A204.1 (cell line): Measurements from ENCODE around the gene TLCD5.

ENCODE experiments used
- FAIRE-seq: peaks from 2 replicates; lab custom pipeline; 2012; peaks lifted over from hg19 to GRCh38; lab: Jason Lieb, UNC

The TLCD5 gene

DNA sequence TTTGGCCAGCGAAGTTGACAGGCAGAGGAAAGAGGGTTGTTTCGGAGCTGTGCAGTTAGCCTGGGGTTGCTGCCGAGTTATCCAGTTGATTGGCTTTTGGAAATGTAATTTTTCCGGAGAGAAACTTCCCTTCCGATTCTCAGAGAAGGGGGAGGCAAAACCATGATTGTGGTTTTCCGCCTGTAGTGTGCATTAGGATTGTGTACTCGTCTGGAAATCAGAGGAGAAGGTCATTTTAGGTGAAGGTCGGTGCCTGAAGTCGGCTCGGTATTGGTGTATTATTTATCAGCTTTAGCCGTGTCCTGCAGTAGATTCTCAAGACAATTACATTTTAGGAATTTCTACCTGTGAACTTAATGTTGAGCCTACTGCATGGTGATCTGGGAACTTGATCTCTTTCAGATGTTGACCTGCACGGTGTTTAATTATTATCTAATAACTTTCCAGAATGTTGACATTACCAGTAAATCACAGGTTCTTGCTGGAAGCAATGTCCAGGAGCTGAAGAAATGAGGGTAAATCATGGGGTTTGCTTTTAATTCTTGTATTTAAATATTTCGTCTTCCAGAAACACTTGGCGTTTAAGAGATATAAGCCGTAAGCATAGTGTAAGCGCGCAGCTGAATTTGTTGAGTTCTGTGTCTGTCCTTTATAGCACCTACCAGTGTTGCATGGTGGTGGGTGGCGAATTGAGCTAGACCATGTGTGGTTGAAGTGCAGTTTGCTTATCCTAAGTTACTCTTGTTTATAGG lies 12.4 kb downstream of the TLCD5 start:
- no peak for FAIRE-seq

GRCh38 chr11:120338107-120338933 lies 13.2 kb downstream of the TLCD5 start:
- no peak for FAIRE-seq

DNA sequence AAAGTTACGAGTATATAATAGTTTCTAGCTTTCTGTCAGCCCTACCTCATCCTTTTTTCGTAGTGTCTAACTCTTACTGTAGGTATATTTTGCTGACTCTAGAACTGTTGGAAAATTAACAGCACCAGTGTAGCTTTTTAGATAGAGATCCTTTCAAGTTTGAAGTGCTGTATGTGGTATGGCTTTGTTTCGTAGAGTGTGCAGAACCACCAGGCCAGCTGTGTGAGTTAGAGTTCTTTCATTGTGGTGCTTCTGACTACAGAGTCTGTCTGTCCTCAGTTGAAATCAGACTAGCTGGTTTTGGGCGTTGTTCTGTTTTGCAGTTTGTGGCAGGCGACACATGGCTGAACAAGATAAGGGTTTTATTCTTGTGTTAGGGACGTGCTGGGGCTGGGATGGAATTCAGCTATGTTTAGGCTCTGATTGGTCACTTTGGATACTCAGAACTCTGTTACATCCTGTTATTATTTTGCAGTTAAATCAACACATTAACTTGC lies 14.3 kb downstream of the TLCD5 start:
- no peak for FAIRE-seq

GRCh38 chr11:120340529-120340928 lies 15.4 kb downstream of the TLCD5 start:
- FAIRE-seq = no peak

DNA sequence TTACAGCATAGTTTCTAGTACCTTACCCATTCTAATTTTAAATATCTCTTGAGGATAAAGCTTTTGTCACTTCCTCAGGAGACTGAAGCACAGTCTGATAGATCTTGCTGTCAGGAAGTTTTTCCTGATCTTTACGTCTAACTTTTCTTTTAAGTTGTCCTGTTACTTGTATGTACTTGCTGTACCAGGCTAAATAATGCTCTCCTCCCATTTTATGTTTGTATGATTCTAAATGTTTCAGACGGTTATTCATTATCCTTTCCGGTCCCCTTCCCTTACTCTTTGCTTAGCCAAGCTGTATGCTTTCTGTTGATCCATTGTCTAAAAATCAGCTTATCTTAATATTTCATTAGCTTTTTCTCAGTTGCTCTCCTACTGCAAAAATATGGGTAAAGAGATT lies 17.1 kb downstream of the TLCD5 start:
- no peak for FAIRE-seq

- no peak for FAIRE-seq
These were observed 17.6 kb downstream of the TLCD5 start for GRCh38 chr11:120342678-120343077.

DNA sequence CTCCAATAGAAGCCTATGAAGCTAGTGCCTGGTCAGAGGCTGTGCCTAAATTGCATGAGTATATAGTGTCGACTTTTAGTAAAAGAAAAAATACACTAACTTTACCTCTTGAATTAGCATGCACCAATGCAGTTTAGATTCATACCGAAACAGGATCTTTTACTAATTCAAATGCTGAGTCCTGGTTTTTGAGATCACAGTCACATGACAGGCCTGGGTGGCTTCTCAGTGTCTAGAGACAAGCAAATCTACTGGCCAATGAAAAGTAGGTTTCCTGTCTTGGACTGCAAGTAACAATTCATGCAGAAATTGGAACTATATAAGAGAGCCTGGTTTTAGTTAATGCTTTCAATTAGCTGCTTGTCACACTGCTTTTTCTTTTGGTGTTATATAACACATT lies 18.3 kb downstream of the TLCD5 start:
- FAIRE-seq = no peak

DNA sequence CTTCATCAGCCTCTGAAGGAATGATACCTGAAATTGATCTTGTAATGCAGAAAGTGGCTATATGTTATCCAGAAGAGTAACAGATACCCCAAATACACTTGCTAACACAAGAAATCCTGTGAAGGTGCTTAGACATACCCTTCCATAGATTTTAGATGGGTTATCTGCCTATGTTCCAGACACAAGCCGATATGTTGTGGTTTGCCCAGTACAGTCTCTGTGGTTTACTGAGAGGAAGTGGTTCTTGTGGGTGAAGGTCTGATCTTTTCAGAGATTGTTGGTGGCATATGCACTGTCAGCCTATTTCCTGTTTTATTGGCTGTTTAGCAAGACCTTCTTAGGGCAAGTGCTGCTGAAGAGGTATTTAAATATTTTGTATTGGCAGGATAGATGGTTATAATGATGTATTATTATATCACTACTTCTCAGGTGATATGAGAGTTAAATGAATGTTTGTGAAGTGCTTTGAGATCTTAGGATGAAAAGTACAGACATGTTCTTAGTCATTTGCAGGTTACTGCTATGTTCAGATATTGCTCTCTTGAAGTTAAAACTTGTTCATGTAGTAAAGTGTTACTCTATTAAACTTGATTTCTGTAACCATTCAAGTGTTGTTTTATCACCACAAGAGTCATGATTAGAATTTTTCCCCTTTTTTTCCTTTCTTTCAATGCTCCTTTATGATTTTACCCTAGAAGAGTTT lies 19.4 kb downstream of the TLCD5 start:
- FAIRE-seq = no peak

DNA sequence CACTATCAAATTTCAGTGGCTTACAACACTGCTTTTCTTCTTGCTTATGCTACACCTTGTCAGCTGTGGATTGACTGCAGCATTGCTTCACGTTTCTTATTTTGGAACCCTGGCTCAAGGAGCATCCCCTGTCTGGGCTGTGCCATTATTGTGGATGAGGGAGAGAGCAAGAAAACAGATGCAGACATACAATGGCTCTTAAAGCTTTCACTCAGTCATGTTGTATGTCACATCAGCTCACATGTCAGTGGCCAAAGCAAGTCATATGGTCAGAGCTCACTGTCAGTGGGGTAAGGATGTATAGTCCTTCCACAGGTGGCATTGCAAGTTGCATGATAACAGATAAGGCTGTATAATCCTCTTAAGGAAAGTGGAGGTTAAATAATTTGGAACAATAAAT lies 21.1 kb downstream of the TLCD5 start:
- no peak for FAIRE-seq

DNA sequence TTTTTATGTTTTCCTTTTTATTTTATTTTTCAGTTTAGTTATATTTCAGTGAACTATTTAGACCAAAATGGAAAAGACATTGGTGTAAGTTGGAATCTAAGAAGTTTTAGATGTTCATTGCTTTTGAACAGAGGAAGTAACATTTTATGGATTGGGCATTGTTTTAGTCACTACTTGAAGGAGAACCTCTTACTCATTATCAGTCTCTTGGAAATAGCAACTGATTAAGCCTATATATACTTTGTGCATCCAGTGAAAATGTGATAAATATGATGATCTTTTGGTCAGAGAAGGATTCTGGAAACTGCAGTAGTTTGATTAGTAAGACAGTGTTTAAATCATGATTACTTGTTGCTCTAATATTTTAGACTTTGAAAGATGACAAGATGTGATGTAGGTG lies 25.5 kb downstream of the TLCD5 start:
- FAIRE-seq = peak; percentile 29

DNA sequence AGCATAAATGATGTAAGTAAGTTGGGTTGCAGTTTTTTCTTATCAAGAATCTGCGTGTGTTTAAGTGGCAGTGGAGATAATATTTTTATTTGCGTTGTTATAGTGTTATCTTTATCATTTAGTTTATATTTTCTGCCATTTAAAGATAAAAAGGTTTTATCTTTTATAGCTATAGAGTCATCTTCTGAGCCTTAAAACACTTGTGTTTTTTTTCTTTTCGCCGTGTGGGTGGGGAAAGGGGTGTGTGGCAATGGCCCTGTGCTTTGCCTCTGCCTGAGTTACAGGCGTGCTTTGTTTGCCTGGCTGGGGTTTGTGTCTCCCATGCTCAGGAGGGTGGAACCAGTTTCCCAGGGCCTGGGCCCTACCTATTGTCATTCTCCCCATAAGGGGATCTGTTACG lies 27.3 kb downstream of the TLCD5 start:
- no peak for FAIRE-seq

- no peak for FAIRE-seq
These were observed 29.0 kb downstream of the TLCD5 start for GRCh38 chr11:120354068-120354467.

- FAIRE-seq = no peak
These were observed 29.7 kb downstream of the TLCD5 start for GRCh38 chr11:120354779-120355178.

GRCh38 chr11:120357620-120358019 lies 32.5 kb downstream of the TLCD5 start:
- no peak for FAIRE-seq

DNA sequence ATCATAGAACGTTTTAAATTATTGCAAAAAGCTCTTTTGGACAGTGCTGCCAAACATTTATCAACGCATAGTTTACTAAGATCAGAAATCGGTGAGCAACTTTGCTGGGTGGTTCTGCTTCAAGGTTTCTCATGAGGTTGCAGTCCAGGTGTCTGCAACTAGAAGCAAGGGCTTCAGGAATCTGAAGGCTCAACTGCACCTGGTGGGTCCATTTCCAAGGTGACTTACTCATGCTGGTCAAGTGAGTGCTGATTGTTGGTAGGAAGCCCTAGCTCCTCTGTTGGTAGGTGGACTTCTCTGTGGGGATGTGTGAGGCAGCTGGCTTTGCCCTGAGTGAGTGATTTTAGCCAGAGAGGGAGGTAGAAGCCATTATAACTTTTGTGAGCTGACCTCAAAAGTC lies 33.6 kb downstream of the TLCD5 start:
- FAIRE-seq = no peak

- FAIRE-seq = no peak
These were observed 38.3 kb downstream of the TLCD5 start for GRCh38 chr11:120363436-120363835.

DNA sequence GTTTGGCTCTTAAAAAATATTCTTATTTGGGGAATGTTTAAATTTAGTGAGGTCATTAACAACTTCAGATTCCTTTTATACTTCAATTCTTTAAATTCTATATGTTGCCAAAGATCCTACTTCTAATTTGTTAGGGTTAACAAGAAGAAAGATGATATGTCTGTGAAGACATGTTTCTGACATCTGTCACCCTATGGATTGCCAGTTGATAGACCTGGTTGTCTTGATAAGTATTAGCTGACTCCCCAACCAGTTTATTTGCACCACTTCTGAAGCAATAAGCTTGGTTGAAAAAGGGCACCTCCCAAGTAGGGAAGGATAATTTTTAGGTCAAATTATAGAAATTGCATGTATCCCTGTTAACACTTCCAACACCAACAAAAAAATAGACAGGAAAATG lies 40.4 kb downstream of the TLCD5 start:
- no peak for FAIRE-seq

- FAIRE-seq = no peak
These were observed 47.2 kb downstream of the TLCD5 start for GRCh38 chr11:120372296-120372695.

DNA sequence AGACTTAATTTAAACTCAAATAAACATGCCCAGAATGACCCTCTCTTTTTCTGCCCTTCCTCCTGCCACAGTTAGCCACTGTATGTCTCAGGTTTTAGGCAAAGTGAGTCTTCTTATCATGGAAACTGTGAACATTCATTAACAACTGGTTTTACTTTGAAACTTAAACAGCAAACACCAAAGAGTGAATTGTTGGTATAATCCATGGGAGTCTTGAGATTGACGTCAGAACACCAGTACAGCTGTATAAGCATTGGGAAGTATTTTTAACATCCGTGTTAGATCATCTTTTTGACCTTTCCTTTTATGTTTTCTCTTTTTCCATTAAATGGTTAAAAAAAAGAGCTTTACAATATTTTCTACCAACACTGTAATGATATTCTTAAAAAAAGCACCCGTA lies 50.0 kb downstream of the TLCD5 start:
- FAIRE-seq = no peak

DNA sequence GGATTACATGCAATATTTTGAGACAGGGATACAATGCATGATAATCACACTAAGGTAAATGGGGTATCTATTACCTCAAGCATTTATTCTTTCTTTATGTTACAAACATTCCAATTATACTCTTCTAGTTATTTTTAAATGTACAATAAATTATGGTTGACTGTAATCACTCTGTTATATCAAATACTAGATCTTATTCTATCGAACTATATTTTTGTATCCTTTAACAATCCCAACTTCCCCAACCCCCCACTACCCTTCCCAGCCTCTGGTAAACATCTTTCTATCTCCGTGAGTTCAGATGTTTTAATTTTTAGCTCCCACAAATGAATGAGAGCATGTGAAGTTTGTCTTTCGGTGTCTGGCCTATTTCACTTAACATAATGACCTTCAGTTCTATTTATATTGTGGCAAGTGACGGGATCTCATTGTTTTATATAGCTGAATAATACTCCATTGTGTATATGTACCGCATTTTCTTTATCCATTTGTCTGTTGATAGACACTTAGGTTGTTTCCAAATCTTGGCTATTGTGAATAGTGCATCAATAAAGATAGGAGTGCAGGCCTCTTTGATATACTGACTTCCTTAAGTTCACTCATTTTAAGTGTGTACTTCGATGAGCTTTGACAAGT lies 51.6 kb downstream of the TLCD5 start:
- no peak for FAIRE-seq

DNA sequence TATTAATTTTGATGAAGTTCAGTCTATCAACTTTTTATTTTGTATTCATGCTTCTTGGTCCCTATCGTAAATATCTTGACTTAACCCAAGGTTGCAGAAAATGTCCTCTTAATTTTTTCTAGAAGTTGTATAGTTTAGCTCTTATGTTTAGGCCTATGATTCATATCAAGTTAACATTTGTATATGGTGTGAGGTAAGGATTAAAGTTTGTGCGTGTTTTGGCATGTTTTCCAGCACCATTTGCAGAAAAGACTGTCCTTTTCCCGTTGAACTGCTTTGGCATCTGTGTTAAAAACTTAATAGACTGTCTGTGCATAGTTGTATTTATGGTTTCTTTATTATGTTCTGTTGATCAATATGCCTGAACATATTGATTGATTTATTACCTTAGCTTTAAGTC lies 53.4 kb downstream of the TLCD5 start:
- no peak for FAIRE-seq

DNA sequence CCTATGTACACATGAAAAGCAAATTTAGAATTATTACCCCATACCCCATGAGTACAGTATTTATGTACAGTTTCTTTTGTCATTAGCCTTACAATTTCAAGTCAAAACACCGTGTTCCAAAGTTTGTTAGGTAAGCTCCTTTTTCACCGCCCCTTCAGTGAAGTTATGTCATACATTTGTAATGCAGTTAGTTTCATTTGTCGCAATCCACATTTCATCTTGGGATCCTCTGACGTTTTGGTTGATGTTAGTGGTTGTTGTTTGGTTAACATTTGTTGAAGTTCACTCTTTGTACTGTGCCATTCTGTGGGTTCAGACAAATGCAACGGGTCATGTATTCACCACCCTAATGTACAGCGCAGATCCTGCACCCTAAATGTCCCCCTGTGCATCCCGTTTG lies 56.3 kb downstream of the TLCD5 start:
- no peak for FAIRE-seq
